KMS-11 (cell line): ENCODE results near the gene KLHL21.

Source experiments
- H2AFZ ChIP-seq: fragments of 200-600 bp; sonication (generic); 2 replicates; pipeline ENCODE4 v1.6.1; 2016; ENCODE audit warnings: antibody characterized with exemption, mixed run types, low read depth
- H3K27ac ChIP-seq: fragments of 200-600 bp; sonication (generic); 2 replicates; pipeline ENCODE4 v1.6.1; 2016; ENCODE audit warnings: mild to moderate bottlenecking, mixed run types
- H3K27me3 ChIP-seq: fragments of 200-600 bp; sonication (generic); 2 replicates; pipeline ENCODE4 v1.6.1; 2017; ENCODE audit warnings: mild to moderate bottlenecking, low read depth, mixed run types, moderate library complexity; ENCODE audit not compliant: insufficient read depth
- H3K36me3 ChIP-seq: fragments of 200-600 bp; sonication (generic); 2 replicates; pipeline ENCODE4 v1.6.1; 2017; ENCODE audit warnings: mild to moderate bottlenecking, mixed run types; ENCODE audit not compliant: insufficient read depth
- H3K4me1 ChIP-seq: fragments of 200-600 bp; sonication (generic); 2 replicates; pipeline ENCODE4 v1.6.1; 2016; ENCODE audit warnings: mild to moderate bottlenecking, low read depth, mixed run types; ENCODE audit not compliant: poor library complexity, severe bottlenecking
- H3K4me2 ChIP-seq: fragments of 200-600 bp; sonication (generic); 2 replicates; pipeline ENCODE4 v1.7.0; 2016; ENCODE audit warnings: mild to moderate bottlenecking, mixed run types
- H3K4me3 ChIP-seq: fragments of 200-600 bp; sonication (generic); IDR thresholded peaks from 2 replicates; pipeline ENCODE4 v1.6.1; 2017; ENCODE audit warnings: low read depth, low read length, mixed read lengths; ENCODE audit not compliant: insufficient read depth
- H3K79me2 ChIP-seq: fragments of 200-600 bp; sonication (generic); 2 replicates; pipeline ENCODE4 v1.6.1; 2016; ENCODE audit warnings: low read depth, mixed run types; ENCODE audit not compliant: insufficient read depth
- H3K9ac ChIP-seq: fragments of 200-600 bp; sonication (generic); 2 replicates; pipeline ENCODE4 v1.6.1; 2016; ENCODE audit warnings: mild to moderate bottlenecking, mixed run types
- H4K20me1 ChIP-seq: fragments of 200-600 bp; sonication (generic); 2 replicates; pipeline ENCODE4 v1.6.1; 2016; ENCODE audit warnings: mild to moderate bottlenecking, mixed run types; ENCODE audit not compliant: insufficient read depth
- CTCF ChIP-seq: fragments of 200-600 bp; sonication (generic); conservative IDR thresholded peaks from 2 replicates; pipeline ENCODE4 v1.6.1; 2017; ENCODE audit warnings: low read depth, mild to moderate bottlenecking, antibody characterized with exemption, low read length, moderate library complexity, mixed read lengths

The KLHL21 gene

DNA sequence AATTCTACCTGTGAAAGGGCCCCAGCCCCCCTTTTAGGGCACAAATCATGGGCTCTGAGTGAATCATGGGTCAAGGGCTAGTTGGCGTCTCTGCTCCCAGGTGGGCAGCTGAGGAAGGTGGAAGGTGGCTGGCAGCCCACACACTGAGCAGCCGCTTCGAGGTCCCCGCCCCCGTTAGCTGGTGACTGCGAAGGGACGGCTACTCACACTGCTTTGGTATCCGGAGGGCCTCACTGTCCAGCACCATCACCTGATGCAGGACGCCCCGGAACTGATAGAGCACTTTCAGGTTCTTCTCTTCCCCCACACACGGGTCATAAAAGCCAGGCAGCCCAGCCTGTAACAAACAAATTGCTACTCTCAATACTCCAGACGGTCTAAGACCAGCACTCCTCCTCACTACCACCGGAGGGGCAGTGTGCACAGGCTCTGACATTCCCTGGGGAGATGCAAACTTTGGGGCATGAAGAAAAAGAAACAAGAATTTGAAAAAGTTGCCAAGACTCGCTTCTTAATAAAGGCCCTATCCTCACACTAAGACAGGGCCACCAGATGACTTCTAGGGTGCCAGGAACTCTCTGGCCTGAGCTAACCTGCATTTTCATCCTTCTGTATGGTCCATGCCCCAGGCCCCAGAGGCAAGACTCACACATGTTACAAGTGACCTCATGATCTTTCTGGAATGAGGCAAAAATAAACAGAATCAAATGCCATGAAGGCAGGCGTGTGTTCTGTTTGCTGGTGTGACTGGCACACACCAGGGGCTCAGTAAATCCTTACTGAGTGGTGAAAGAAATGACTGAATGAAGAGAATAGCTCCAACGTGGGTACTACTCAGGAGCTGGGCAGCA lies 33.5 kb upstream of the KLHL21 start:
- Histone ChIP-seq H3K4me2 (no peak overlapping the region), H3K4me3 (no peak overlapping the region), H3K36me3 (peaks cover 5% of the 10 kb centered on the region; the same call in 1 of the 2 replicates), H3K79me2 (no peaks in the 10 kb centered on the region), H3K27ac (no peak overlapping the region), H4K20me1 (no peaks in the 10 kb centered on the region), H3K4me1 (no peaks in the 10 kb centered on the region), H2AFZ (no peak overlapping the region), H3K27me3 (no peaks in the 10 kb centered on the region), H3K9ac (no peak overlapping the region)
- TF ChIP-seq CTCF, result no peak

GRCh38 chr1:6635161-6635909 lies 32.7 kb upstream of the KLHL21 start:
- H2AFZ ChIP-seq, result no peak overlapping the region
- no peaks in the 10 kb centered on the region for H3K79me2 ChIP-seq
- no peak overlapping the region for H3K4me3 ChIP-seq
- H4K20me1 ChIP-seq, result no peaks in the 10 kb centered on the region
- peaks cover 5% of the 10 kb centered on the region; the same call in 1 of the 2 replicates for H3K36me3 ChIP-seq
- no peaks in the 10 kb centered on the region for H3K4me1 ChIP-seq
- no peaks in the 10 kb centered on the region for H3K27me3 ChIP-seq
- H3K4me2 ChIP-seq, result no peak overlapping the region
- TF ChIP-seq CTCF, result no peak
- no peak overlapping the region for H3K27ac ChIP-seq
- H3K9ac ChIP-seq, result no peak overlapping the region

- no peak overlapping the region for H3K9ac ChIP-seq
- no peaks in the 10 kb centered on the region for H3K27me3 ChIP-seq
- TF ChIP-seq CTCF, result peak; percentile 31; the same call in 1 of the 2 replicates
- H2AFZ ChIP-seq, result no peak overlapping the region
- no peaks in the 10 kb centered on the region for H3K4me1 ChIP-seq
- no peak overlapping the region for H3K4me3 ChIP-seq
- no peaks in the 10 kb centered on the region for H3K79me2 ChIP-seq
- peaks cover 5% of the 10 kb centered on the region; the same call in 1 of the 2 replicates for H3K36me3 ChIP-seq
- no peak overlapping the region for H3K27ac ChIP-seq
- no peaks in the 10 kb centered on the region for H4K20me1 ChIP-seq
- H3K4me2 ChIP-seq, result no peak overlapping the region
These were observed 31.8 kb upstream of the KLHL21 start for GRCh38 chr1:6634371-6635052.

DNA sequence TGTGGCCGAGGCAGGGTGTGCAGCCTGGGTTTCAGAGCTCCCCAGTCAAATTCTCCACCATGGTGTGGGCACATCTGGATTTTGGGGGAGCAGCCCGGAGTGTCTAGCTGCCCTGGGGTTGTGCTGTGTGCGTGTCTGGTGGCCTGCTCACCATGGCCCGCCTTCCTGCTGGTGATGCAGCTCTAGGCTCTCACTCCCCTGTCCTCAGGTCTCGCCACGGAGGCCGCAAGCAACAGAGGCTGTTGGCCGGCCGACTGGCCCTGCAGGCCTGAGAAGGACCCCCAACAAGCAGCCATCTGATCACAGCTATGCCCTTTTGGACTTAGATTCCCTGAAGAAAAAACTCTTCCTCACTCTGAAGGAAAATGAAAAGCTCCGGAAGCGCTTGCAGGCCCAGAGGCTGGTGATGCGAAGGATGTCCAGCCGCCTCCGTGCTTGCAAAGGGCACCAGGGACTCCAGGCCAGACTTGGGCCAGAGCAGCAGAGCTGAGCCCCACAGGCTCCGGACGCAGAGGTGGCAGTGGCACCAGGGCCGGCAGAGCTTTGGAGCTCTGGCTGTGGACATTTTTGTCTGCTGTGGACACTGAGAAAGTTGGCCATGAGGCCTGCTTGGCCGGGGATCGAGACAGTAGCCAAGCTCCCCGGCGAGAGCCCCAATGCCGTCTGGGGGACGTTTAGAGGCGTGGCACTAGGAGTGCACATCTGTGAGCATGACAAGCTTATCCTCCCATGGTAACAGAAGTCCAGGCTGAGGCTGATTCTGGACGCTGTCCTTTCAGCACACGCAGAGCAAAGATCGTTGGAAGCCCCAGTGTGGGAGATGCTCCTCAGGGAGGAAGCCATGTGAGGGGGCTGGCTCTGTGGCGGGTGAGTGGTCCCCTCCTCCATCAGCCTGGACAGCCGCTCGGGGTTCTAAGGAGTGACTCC lies 30.2 kb upstream of the KLHL21 start:
- Histone ChIP-seq H3K4me1 (no peaks in the 10 kb centered on the region), H3K27ac (no peak overlapping the region), H3K79me2 (no peaks in the 10 kb centered on the region), H3K9ac (no peak overlapping the region), H2AFZ (no peak overlapping the region), H3K27me3 (no peaks in the 10 kb centered on the region), H3K4me2 (no peak overlapping the region), H4K20me1 (no peaks in the 10 kb centered on the region), H3K36me3 (no peaks in the 10 kb centered on the region), H3K4me3 (no peak overlapping the region)
- no peak for TF ChIP-seq CTCF
